GM23248 (cell line): ENCODE measurements around the gene DLG2. TPM values are rescaled to one million over a fixed set of nuclear protein-coding genes. Genes with fewer than 3 reads are reported as not detected.

Experiments
- DNase-seq: peaks from one replicate; pipeline ENCODE4 v3.0.0-alpha.2; 2015
- H2AFZ ChIP-seq: fragments of 200-600 bp; sonication (generic); 2 replicates; pipeline ENCODE4 v1.6.1; 2016; ENCODE audit warnings: antibody characterized with exemption
- H3F3A ChIP-seq: fragments of 200-600 bp; sonication (generic); 2 replicates; pipeline ENCODE4 v1.6.1; 2016; ENCODE audit warnings: mild to moderate bottlenecking, antibody characterized with exemption, mixed run types; ENCODE audit not compliant: insufficient read depth
- H3K27ac ChIP-seq: fragments of 200-600 bp; sonication (generic); 2 replicates; pipeline ENCODE4 v1.5.1; 2016; ENCODE audit warnings: mild to moderate bottlenecking
- H3K27me3 ChIP-seq: fragments of 200-600 bp; sonication (generic); replicated peaks from 2 replicates; pipeline ENCODE4 v1.6.1; 2016; ENCODE audit warnings: mild to moderate bottlenecking; ENCODE audit not compliant: insufficient read depth
- H3K36me3 ChIP-seq: fragments of 200-600 bp; sonication (generic); 2 replicates; pipeline ENCODE4 v1.6.1; 2016; ENCODE audit warnings: low read depth, mild to moderate bottlenecking
- H3K4me1 ChIP-seq: fragments of 200-600 bp; sonication (generic); 2 replicates; pipeline ENCODE4 v1.6.1; 2016; ENCODE audit warnings: mild to moderate bottlenecking; ENCODE audit not compliant: insufficient read depth
- H3K4me2 ChIP-seq: fragments of 200-600 bp; sonication (generic); one replicate; pipeline ENCODE4 v1.6.1; 2016; ENCODE audit warnings: mild to moderate bottlenecking; ENCODE audit not compliant: unreplicated experiment
- H3K4me3 ChIP-seq: fragments of 200-600 bp; sonication (generic); 2 replicates; pipeline ENCODE4 v1.5.1; 2016; ENCODE audit warnings: mild to moderate bottlenecking
- H3K79me2 ChIP-seq: fragments of 200-600 bp; sonication (generic); 2 replicates; pipeline ENCODE4 v1.6.1; 2016; ENCODE audit warnings: mild to moderate bottlenecking; ENCODE audit not compliant: insufficient read depth
- H3K9ac ChIP-seq: fragments of 200-600 bp; sonication (generic); 2 replicates; pipeline ENCODE4 v1.6.1; 2016; ENCODE audit warnings: mild to moderate bottlenecking
- H3K9me2 ChIP-seq: fragments of 200-600 bp; sonication (generic); 2 replicates; pipeline ENCODE4 v1.6.1; 2016; ENCODE audit warnings: mixed run types, mild to moderate bottlenecking, moderate library complexity; ENCODE audit not compliant: insufficient read depth
- H3K9me3 ChIP-seq: fragments of 200-600 bp; sonication (generic); one replicate; pipeline ENCODE4 v1.6.1; 2017; ENCODE audit warnings: low read depth
- H4K20me1 ChIP-seq: fragments of 200-600 bp; sonication (generic); 2 replicates; pipeline ENCODE4 v1.6.0; 2016; ENCODE audit not compliant: insufficient read depth
- EZH2 ChIP-seq: fragments of 200-600 bp; sonication (generic); IDR thresholded peaks from 2 replicates; pipeline ENCODE4 v1.6.1; 2018; ENCODE audit warnings: antibody characterized with exemption, mild to moderate bottlenecking; ENCODE audit not compliant: insufficient read depth, poor library complexity, severe bottlenecking
- EZH2phosphoT487 ChIP-seq: fragments of 200-600 bp; sonication (generic); IDR thresholded peaks from 2 replicates; pipeline ENCODE4 v1.6.1; 2018; ENCODE audit warnings: antibody characterized with exemption, moderate library complexity, mild to moderate bottlenecking, low read depth; ENCODE audit not compliant: insufficient read depth
- WGBS, 2 experiments: methylation state at CpG; one replicate each; pipeline ENCODE4 v1.1.6; 2015 to 2017; ENCODE audit warnings: low lambda C conversion rate in 2 of 2, low coverage in 1 of 2; ENCODE audit errors: missing lambda C conversion rate in 2 of 2; 5-methylcytosine and 5-hydroxymethylcytosine counted together
- in situ Hi-C: fragments of 300-500 bp; cut with MboI; formaldehyde crosslinking; loops from 2 replicates; pipeline ENCODE4 v1.15.0; 2020
- polyA plus RNA-seq: library from polyadenylated mRNA; unstranded; fragments of >200 nt; fragmentation: Nextera tagmentation; extraction: Ambion mirVana; gene quantifications from 2 replicates; pipeline ENCODE4 v1.2.1, GENCODE V29; 2016
- total RNA-seq: library from RNA; depleted of rRNA; stranded (reverse); fragments of >200 nt; shearing (Covaris generic); gene quantifications from 2 replicates; pipeline ENCODE4 v1.2.3, GENCODE V29; 2014

Gene DLG2
- total and polyA plus RNA-seq, 2 experiments from 2014 or later = 1.1 to 1.7 TPM

DNA sequence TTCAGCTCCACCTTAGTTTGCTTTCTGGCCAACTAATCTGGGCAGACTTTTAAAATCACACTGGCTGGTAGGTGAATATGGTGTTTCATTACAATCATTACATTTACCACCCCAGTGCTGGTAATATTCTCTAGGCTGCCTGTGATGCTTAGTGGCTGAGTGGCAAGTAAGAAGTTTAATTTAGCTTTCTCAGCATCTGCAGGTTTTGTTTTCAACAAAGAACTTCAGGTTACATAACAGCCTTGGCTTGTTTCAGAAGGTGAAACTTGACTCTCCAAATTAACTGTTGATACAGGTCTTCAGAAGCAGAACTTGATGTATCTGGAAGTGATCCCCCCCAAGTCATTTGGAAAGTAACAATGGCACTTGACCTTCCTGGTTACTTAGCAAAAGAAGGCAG, 1917.7 kb downstream of the DLG2 start:
- H3K36me3 ChIP-seq = no peaks in the 10 kb centered on the region
- in situ Hi-C loops = no loop called here
- H4K20me1 ChIP-seq = no peaks in the 10 kb centered on the region
- H3K27me3 ChIP-seq = no peaks in the 10 kb centered on the region
- H3K4me2 ChIP-seq = no peak overlapping the region
- H3F3A ChIP-seq = peaks cover 11% of the 10 kb centered on the region
- H3K4me1 ChIP-seq = peaks cover 7% of the 10 kb centered on the region; the same call in 1 of the 2 replicates
- H3K9me2 ChIP-seq = no peaks in the 10 kb centered on the region
- H3K9me3 ChIP-seq = no peaks in the 10 kb centered on the region
- H2AFZ ChIP-seq = no peak overlapping the region
- DNase-seq = no peak
- H3K79me2 ChIP-seq = no peaks in the 10 kb centered on the region
- TF ChIP-seq EZH2 (no peak), EZH2phosphoT487 (no peak)
- H3K27ac ChIP-seq = no peak overlapping the region
- no peak overlapping the region for H3K4me3 ChIP-seq
- no peak overlapping the region for H3K9ac ChIP-seq

DNA sequence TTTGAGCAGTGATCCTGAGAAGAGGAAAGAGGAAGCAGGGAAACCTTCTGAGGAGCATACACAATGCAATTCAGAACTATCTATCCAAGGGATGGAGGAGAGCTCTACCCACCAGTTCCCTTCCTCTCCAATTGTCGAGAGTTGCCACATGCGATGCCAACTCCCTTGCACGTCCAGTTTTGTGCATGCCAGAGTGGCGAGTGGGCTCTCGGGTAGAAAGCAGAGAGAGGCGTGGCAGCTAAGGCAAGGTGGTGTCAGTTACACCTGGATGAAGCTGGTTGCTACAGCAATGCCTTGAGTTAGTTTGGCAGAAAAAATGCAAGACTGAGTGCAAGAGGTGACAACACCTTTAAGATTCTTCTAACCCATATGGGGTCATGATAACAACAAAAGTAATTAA, 1920.6 kb downstream of the DLG2 start:
- Histone ChIP-seq H3K9ac (no peak overlapping the region), H3K4me2 (no peak overlapping the region), H2AFZ (no peak overlapping the region), H3K4me3 (no peak overlapping the region), H4K20me1 (no peaks in the 10 kb centered on the region), H3K79me2 (no peaks in the 10 kb centered on the region), H3F3A (no peaks in the 10 kb centered on the region), H3K27me3 (no peaks in the 10 kb centered on the region), H3K27ac (no peak overlapping the region), H3K36me3 (no peaks in the 10 kb centered on the region), H3K4me1 (no peaks in the 10 kb centered on the region), H3K9me2 (no peaks in the 10 kb centered on the region), H3K9me3 (no peaks in the 10 kb centered on the region)
- 77 to 83% methylated on average over 6 of the region's 6 CpGs for WGBS, 2 experiments
- TF ChIP-seq EZH2phosphoT487 (no peak), EZH2 (no peak)
- no peak for DNase-seq
- in situ Hi-C loops = no loop called here

DNA sequence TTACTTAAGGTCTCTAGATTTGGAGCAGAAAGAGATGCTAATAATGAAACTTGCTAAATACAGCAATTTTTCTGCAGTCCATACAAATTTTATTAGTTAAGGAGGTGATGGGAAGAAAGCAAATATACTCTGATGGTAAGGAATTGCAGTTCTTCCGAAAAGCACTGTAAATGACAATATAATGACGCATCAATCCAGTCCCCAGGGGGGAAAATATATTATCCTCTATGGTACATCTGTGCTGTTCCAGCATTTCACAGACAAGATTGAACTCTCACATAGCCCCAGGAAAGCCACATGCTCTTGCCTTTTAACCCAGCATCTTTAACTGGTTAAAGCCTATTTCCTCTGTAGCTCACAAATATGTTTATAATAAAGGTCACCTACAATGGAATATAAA, 1924.3 kb downstream of the DLG2 start:
- no peaks in the 10 kb centered on the region for H3K9me3 ChIP-seq
- 86 to 87% methylated on average over 2 of the region's 2 CpGs for WGBS, 2 experiments
- H3K4me1 ChIP-seq = no peaks in the 10 kb centered on the region
- H3F3A ChIP-seq = no peaks in the 10 kb centered on the region
- no peak overlapping the region for H3K9ac ChIP-seq
- no peak overlapping the region for H2AFZ ChIP-seq
- no peak overlapping the region for H3K4me2 ChIP-seq
- no peaks in the 10 kb centered on the region for H4K20me1 ChIP-seq
- H3K9me2 ChIP-seq = no peaks in the 10 kb centered on the region
- no peak for TF ChIP-seq EZH2
- in situ Hi-C loops = no loop called here
- DNase-seq = no peak
- H3K79me2 ChIP-seq = no peaks in the 10 kb centered on the region
- H3K27me3 ChIP-seq = no peaks in the 10 kb centered on the region
- no peaks in the 10 kb centered on the region for H3K36me3 ChIP-seq
- H3K4me3 ChIP-seq = no peak overlapping the region
- H3K27ac ChIP-seq = no peak overlapping the region

DNA sequence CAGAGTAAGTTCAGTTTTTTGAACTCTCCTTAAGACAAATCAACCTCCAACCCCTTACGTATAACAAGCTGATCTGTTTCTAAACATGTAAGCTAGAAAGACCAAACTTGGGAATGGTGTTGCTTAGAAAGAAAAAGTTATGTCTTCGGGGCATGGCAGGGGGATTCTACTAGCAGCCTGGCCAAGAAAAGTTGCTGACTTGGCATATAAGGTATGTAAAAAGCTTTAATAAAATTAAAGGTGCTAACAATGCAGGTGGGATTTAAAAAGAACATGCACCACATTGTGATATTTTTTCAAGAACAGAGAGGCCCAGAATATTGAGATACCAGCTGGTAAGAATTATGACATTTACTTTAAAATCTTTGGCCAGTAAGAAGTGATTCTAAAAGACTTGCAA, 1929.6 kb downstream of the DLG2 start:
- Histone ChIP-seq H3K9me3 (no peaks in the 10 kb centered on the region), H3K4me3 (no peak overlapping the region), H3K9ac (no peak overlapping the region), H2AFZ (no peak overlapping the region), H3K36me3 (no peaks in the 10 kb centered on the region), H3K9me2 (no peaks in the 10 kb centered on the region), H3K4me1 (no peaks in the 10 kb centered on the region), H3K4me2 (no peak overlapping the region), H3K79me2 (no peaks in the 10 kb centered on the region), H3K27me3 (no peaks in the 10 kb centered on the region), H3F3A (no peaks in the 10 kb centered on the region), H4K20me1 (no peaks in the 10 kb centered on the region), H3K27ac (no peak overlapping the region)
- WGBS, 2 experiments = 76 to 88% methylated on average over 2 of the region's 2 CpGs
- TF ChIP-seq EZH2 = no peak
- no peak for TF ChIP-seq EZH2phosphoT487
- DNase-seq = no peak
- in situ Hi-C loops = no loop called here

DNA sequence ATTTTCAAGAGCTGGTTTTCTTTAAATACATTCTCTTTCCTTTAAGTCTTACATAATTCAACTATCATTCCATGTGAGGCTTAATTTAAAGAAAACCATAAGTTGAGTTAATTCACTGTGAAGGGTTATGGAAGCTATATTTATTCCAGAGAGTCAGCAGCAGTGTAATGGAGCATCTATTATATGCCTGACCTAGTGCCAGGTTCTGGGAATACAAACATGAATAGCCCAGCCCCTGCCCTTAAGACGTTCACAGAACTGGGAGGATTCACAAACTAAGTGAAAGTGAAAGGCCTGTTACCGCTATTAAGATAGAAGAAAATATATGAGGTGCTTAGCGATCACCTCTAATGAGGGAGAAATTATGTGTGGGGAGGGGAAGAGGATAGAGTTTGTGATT, 1932.1 kb downstream of the DLG2 start:
- Histone ChIP-seq H3K4me1 (no peaks in the 10 kb centered on the region), H3K9ac (no peak overlapping the region), H3K79me2 (no peaks in the 10 kb centered on the region), H4K20me1 (no peaks in the 10 kb centered on the region), H3F3A (0 out of 2 replicates have a peak, but pooled peaks cover 4% of the 10 kb centered on the region), H2AFZ (no peak overlapping the region), H3K4me3 (no peak overlapping the region), H3K4me2 (no peak overlapping the region), H3K9me2 (no peaks in the 10 kb centered on the region), H3K27me3 (no peaks in the 10 kb centered on the region), H3K9me3 (no peaks in the 10 kb centered on the region), H3K27ac (no peak overlapping the region), H3K36me3 (no peaks in the 10 kb centered on the region)
- in situ Hi-C loops = no loop called here
- no peak for DNase-seq
- TF ChIP-seq EZH2phosphoT487 (no peak), EZH2 (no peak)
- WGBS, 2 experiments = 80 to 82% methylated on average over 3 of the region's 3 CpGs
